Jurkat, Clone E6-1 (cell line): ENCODE results near the gene ANAPC13.

Experiments used
- DNase-seq: peaks from one replicate; pipeline ENCODE4 v3.0.0-alpha.2; 2011; ENCODE audit warnings: low read depth, low spot score
- H3K4me3 ChIP-seq: 2 replicates; pipeline ENCODE4 v1.5.1; 2011; ENCODE audit warnings: mild to moderate bottlenecking, low read length, control low read depth, moderate library complexity

The ANAPC13 gene

GRCh38 chr3:134485075-134485717 is 589 bp downstream of the ANAPC13 start:
- DNase-seq: peak; percentile 26

GRCh38 chr3:134483195-134483900 is 2.4 kb downstream of the ANAPC13 start:
- no peak for DNase-seq
- H3K4me3 ChIP-seq: no peak overlapping the region

More at GRCh38 chr3:134485075-134485717, 589 bp downstream of the ANAPC13 start:
- peak overlapping the region; percentile 92 for H3K4me3 ChIP-seq

- DNase-seq: no peak
- no peak overlapping the region for H3K4me3 ChIP-seq
These were observed 3.2 kb downstream of the ANAPC13 start for GRCh38 chr3:134482622-134483021.

- no peak overlapping the region for H3K4me3 ChIP-seq
- no peak for DNase-seq
These were observed 4.6 kb downstream of the ANAPC13 start for GRCh38 chr3:134481166-134481565.

- no peak overlapping the region for H3K4me3 ChIP-seq
- no peak for DNase-seq
These were observed 5.2 kb downstream of the ANAPC13 start for GRCh38 chr3:134480546-134480945.

- H3K4me3 ChIP-seq: no peak overlapping the region
These were observed 7.8 kb downstream of the ANAPC13 start for GRCh38 chr3:134477938-134478337.

GRCh38 chr3:134477002-134477401 is 8.8 kb downstream of the ANAPC13 start:
- no peak for DNase-seq
- no peak overlapping the region for H3K4me3 ChIP-seq

More at GRCh38 chr3:134477938-134478337, 7.8 kb downstream of the ANAPC13 start:
- DNase-seq: no peak

- DNase-seq: no peak
These were observed 9.5 kb downstream of the ANAPC13 start for GRCh38 chr3:134476306-134476705.

GRCh38 chr3:134474956-134475355 is 10.8 kb downstream of the ANAPC13 start:
- H3K4me3 ChIP-seq: no peak overlapping the region
- DNase-seq: no peak

More at GRCh38 chr3:134476306-134476705, 9.5 kb downstream of the ANAPC13 start:
- no peak overlapping the region for H3K4me3 ChIP-seq

GRCh38 chr3:134473868-134474546 is 11.8 kb downstream of the ANAPC13 start:
- peak; percentile 69 for DNase-seq
- H3K4me3 ChIP-seq: no peak overlapping the region

- H3K4me3 ChIP-seq: no peak overlapping the region
- no peak for DNase-seq
These were observed 13.0 kb downstream of the ANAPC13 start for GRCh38 chr3:134472831-134473230.

GRCh38 chr3:134471521-134472193 is 14.1 kb downstream of the ANAPC13 start:
- DNase-seq: no peak
- no peak overlapping the region for H3K4me3 ChIP-seq

- DNase-seq: no peak
- no peak overlapping the region for H3K4me3 ChIP-seq
These were observed 17.3 kb downstream of the ANAPC13 start for GRCh38 chr3:134468519-134468918.

GRCh38 chr3:134466331-134466730 is 19.5 kb downstream of the ANAPC13 start:
- DNase-seq: no peak
- H3K4me3 ChIP-seq: no peak overlapping the region

GRCh38 chr3:134464689-134465365 is 21.0 kb downstream of the ANAPC13 start:
- H3K4me3 ChIP-seq: no peak overlapping the region
- no peak for DNase-seq

- no peak overlapping the region for H3K4me3 ChIP-seq
- DNase-seq: no peak
These were observed 21.6 kb downstream of the ANAPC13 start for GRCh38 chr3:134464064-134464688.

GRCh38 chr3:134463676-134464063 is 22.1 kb downstream of the ANAPC13 start:
- no peak overlapping the region for H3K4me3 ChIP-seq
- no peak for DNase-seq

GRCh38 chr3:134462331-134462941 is 23.3 kb downstream of the ANAPC13 start:
- no peak for DNase-seq
- no peak overlapping the region for H3K4me3 ChIP-seq
